Fibroblast of lung (primary cell): ENCODE results near the gene PLCH2. TPM values are rescaled to one million over a fixed set of nuclear protein-coding genes. Genes with fewer than 3 reads are reported as not detected.
A peak's percentile ranks its signal among the peaks of the same experiment; 100 is the strongest.

Source experiments
- DNase-seq, 2 donors: peaks; one replicate each; pipeline versions ENCODE4 v3.0.0 to v3.0.0-alpha.2; 2010; ENCODE audit warnings: low read depth in 2 of 2
- H2AFZ ChIP-seq: 2 replicates; pipeline ENCODE4 v1.5.1; 2012; ENCODE audit warnings: low read length, control low read depth, inconsistent platforms
- H3K27ac ChIP-seq: 2 replicates; pipeline ENCODE4 v1.5.1; 2011; ENCODE audit warnings: low read length, control low read depth; ENCODE audit not compliant: insufficient read depth
- H3K27me3 ChIP-seq: 2 replicates; pipeline ENCODE4 v1.5.1; 2011; ENCODE audit warnings: mild to moderate bottlenecking, low read length; ENCODE audit not compliant: control insufficient read depth, insufficient read depth
- H3K36me3 ChIP-seq: 2 replicates; pipeline ENCODE4 v1.5.1; 2011; ENCODE audit warnings: low read length; ENCODE audit not compliant: control insufficient read depth, insufficient read depth
- H3K4me1 ChIP-seq: 2 replicates; pipeline ENCODE4 v1.5.1; 2011; ENCODE audit warnings: low read length; ENCODE audit not compliant: control insufficient read depth, insufficient read depth; ENCODE audit errors: extremely low read depth
- H3K4me2 ChIP-seq: 2 replicates; pipeline ENCODE4 v1.5.1; 2011; ENCODE audit warnings: low read length, control low read depth; ENCODE audit not compliant: insufficient read depth; ENCODE audit errors: extremely low read depth
- H3K4me3 ChIP-seq, 4 experiments: fragments of 200-600 bp in 1 of 4; sonication (generic) in 1 of 4; replicated peaks in 1 of 4; 2 replicates each; pipeline ENCODE4 v1.5.1; 2011 to 2016; ENCODE audit warnings: low read length in 4 of 4, low read depth in 3 of 4, mild to moderate bottlenecking in 3 of 4, control low read depth in 2 of 4, inconsistent platforms in 1 of 4, mixed read lengths in 1 of 4; ENCODE audit not compliant: insufficient read depth in 1 of 4; ENCODE audit errors: control extremely low read depth in 1 of 4
- H3K79me2 ChIP-seq: 2 replicates; pipeline ENCODE4 v1.5.1; 2012; ENCODE audit warnings: mild to moderate bottlenecking, low read length, inconsistent platforms; ENCODE audit not compliant: control insufficient read depth, insufficient read depth
- H3K9ac ChIP-seq: 2 replicates; pipeline ENCODE4 v1.5.1; 2011; ENCODE audit warnings: mild to moderate bottlenecking, low read length, control low read depth; ENCODE audit not compliant: insufficient read depth
- H3K9me3 ChIP-seq: 2 replicates; pipeline ENCODE4 v1.5.1; 2012; ENCODE audit warnings: low read depth, low read length; ENCODE audit not compliant: control insufficient read depth, insufficient read depth
- H4K20me1 ChIP-seq: 2 replicates; pipeline ENCODE4 v1.5.1; 2011; ENCODE audit warnings: low read length; ENCODE audit not compliant: control insufficient read depth, insufficient read depth; ENCODE audit errors: extremely low read depth
- EZH2 ChIP-seq: IDR thresholded peaks from 2 replicates; pipeline ENCODE4 v1.5.1; 2012; ENCODE audit warnings: low read length, control low read depth, mild to moderate bottlenecking; ENCODE audit errors: missing control alignments
- polyA plus RNA-seq, 2 donors: library from polyadenylated mRNA; depleted of rRNA in 1 of 2; stranded (reverse) in 1 of 2; unstranded in 1 of 2; fragments of >200 nt; gene quantifications; 2 replicates each; pipeline ENCODE4 v1.2.1, GENCODE V29; 2011 to 2012; ENCODE audit warnings: missing spikeins in 1 of 2
- total RNA-seq: library from RNA; depleted of rRNA; stranded (reverse); fragments of >200 nt; gene quantifications from 2 replicates; pipeline ENCODE4 v1.2.1, GENCODE V29; 2014
- TF ChIP-seq, protein P1 (sequence below), 2 donors: IDR thresholded peaks in 1 of 2; conservative IDR thresholded peaks in 1 of 2; 1 replicate in 1 of 2; 2 replicates in 1 of 2; pipeline ENCODE4 v1.5.1; 2011 to 2012; ENCODE audit warnings: low read length in 2 of 2, control low read depth in 1 of 2, inconsistent platforms in 1 of 2, low read depth in 1 of 2, mild to moderate bottlenecking in 1 of 2

PLCH2 gene
- total and polyA plus RNA-seq, 2 donors (not counting 1 experiment from before 2014, with no cell fraction given): 0.02 to 0.17 TPM

DNA sequence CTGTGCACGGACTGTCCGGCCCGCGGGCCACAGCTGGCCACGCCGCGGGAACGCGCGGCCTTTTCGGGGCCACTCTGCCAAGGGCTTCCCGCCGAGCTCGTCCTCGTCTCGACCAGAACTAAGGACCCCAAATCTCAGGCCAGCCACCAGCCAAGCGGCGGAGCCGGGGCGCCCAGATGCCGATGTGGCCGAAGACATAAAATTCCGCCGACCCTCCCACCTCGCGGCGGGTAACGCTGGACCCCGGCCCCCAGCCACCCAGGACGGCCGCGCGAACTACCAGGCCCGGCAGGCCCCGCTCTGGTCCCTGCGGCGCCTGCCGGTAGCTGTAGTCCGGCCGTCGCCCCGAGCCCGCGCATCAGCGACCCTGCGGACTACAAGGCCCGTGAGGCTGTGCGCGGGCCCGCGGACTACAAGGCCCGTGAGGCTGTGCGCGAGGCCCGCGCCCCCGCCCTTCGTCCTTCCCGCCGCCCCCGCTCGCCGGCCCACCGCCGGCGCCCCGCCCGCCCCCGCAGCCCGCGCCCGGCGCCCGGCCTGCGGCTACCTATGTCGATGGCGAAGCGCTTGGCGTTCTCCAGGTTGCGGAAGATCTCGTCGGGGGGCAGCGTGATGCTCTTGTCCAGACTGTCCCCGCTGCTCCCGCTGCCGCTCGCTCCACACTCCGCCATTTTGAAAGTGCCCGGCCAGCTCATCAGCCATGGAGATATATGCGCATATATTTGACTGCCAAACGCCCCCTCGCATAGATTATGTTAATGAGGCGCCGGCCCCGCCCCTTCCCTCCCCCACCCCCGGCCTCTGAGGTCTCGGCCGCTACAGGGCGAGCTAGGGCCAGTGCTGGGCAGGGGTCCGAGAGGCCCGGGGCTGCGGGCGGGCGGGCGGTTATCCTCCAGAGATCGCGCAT, 50.1 kb downstream of the PLCH2 start, which contains the start of gene PANK4:
Gene PANK4, minus strand, starts transcription at position 677 of the 904 bp plus-strand sequence. Its CDS starts 9 bp downstream, at position 668.
- Histone ChIP-seq H3K9ac (peak within 1 kb of the TSS; percentile 81), H4K20me1 (no peaks in the 10 kb centered on the region), H3K9me3 (no peaks in the 10 kb centered on the region), H2AFZ (peak within 1 kb of the TSS; percentile 60), H3K27me3 (peaks cover 5% of the 10 kb centered on the region), H3K4me3 (peak within 1 kb of the TSS; percentile 77 to 97 (median 91)), H3K4me1 (peaks cover 20% of the 10 kb centered on the region), H3K79me2 (peaks cover 34% of the 10 kb centered on the region), H3K36me3 (peaks cover 2% of the 10 kb centered on the region), H3K27ac (peak within 1 kb of the TSS; percentile 74), H3K4me2 (peak within 1 kb of the TSS; percentile 87)
- DNase-seq: peak; percentile 94
- TF ChIP-seq, protein P1, sequence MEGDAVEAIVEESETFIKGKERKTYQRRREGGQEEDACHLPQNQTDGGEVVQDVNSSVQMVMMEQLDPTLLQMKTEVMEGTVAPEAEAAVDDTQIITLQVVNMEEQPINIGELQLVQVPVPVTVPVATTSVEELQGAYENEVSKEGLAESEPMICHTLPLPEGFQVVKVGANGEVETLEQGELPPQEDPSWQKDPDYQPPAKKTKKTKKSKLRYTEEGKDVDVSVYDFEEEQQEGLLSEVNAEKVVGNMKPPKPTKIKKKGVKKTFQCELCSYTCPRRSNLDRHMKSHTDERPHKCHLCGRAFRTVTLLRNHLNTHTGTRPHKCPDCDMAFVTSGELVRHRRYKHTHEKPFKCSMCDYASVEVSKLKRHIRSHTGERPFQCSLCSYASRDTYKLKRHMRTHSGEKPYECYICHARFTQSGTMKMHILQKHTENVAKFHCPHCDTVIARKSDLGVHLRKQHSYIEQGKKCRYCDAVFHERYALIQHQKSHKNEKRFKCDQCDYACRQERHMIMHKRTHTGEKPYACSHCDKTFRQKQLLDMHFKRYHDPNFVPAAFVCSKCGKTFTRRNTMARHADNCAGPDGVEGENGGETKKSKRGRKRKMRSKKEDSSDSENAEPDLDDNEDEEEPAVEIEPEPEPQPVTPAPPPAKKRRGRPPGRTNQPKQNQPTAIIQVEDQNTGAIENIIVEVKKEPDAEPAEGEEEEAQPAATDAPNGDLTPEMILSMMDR (conservative IDR thresholded peaks at IDR 0.05 in 1 of 2, IDR thresholded peaks at IDR 0.05 in 1 of 2; ENCODE audit: low read depth in 1 of 2, low read length in 2 of 2): peak in 1 of 2 donors; percentile 7
- no peak for TF ChIP-seq EZH2

DNA sequence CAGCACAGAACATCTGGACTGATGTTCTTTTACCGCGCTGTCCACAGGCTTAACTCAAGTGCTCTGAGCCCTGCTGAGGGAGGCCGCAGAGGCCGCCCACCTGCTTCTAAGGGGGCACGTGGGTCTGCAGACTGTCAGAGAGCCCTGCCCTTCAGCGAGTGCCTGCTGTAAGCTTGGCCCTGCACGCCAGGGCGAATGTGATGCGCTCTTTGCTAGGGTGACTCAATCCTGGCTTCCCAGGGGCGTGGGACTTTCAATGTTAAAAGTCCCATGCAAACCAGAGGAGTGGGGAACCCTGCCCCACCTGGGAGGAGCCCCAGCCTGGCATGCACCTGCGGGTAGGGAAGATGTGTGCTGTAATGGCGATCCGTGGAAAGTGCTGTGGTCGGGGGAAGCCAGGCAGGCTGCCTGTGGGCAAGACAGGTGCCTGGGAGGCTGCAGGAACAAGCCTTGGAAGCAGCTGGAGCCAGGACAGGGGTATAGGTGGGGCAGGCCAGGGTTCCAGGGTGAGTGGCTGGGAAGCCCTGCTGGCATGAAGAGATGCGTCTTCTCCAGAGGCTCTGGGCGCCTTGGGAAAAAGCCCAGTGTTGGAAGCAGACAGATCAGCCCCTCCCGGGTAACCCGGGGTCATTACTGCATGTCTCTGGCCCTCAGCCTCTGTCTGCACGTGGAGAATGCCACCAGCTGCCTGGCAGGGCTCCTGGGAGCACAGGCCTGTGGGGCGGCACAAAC, 50.9 kb downstream of the PLCH2 start:
- Histone ChIP-seq H4K20me1 (no peaks in the 10 kb centered on the region), H3K4me2 (peak overlapping the region; percentile 87), H3K27ac (no peak overlapping the region), H3K9me3 (no peaks in the 10 kb centered on the region), H2AFZ (peak overlapping the region; percentile 37), H3K9ac (no peak overlapping the region), H3K4me3 (peak overlapping the region; percentile 6 to 91 (median 25)), H3K4me1 (peaks cover 20% of the 10 kb centered on the region), H3K36me3 (peaks cover 2% of the 10 kb centered on the region), H3K27me3 (peaks cover 5% of the 10 kb centered on the region), H3K79me2 (peaks cover 34% of the 10 kb centered on the region)
- DNase-seq: peak; percentile 23 to 48
- no peak for TF ChIP-seq EZH2
- TF ChIP-seq, protein P1 (conservative IDR thresholded peaks at IDR 0.05 in 1 of 2, IDR thresholded peaks at IDR 0.05 in 1 of 2; ENCODE audit: low read depth in 1 of 2, low read length in 2 of 2): no peak

DNA sequence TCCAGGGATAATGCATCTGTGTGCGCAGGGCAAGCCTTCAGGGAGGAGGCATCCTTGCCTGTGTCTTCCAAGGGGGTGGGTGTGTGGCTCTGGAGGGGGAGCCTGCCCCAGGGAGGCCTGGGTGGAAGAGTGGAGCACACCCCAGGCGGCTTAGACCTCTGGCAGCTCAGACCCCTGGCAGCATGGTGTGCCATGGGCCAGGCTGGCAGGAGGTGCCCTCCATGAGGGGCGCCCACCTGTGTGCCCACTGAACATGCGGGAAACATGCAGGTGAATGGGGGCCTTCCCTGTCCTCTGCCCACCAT, 51.4 kb downstream of the PLCH2 start:
- Histone ChIP-seq H4K20me1 (no peaks in the 10 kb centered on the region), H3K27ac (no peak overlapping the region), H3K4me3 (no peak overlapping the region), H3K4me1 (peaks cover 20% of the 10 kb centered on the region), H3K4me2 (no peak overlapping the region), H2AFZ (no peak overlapping the region), H3K36me3 (peaks cover 2% of the 10 kb centered on the region), H3K79me2 (peaks cover 32% of the 10 kb centered on the region), H3K9ac (no peak overlapping the region), H3K27me3 (peaks cover 5% of the 10 kb centered on the region), H3K9me3 (no peaks in the 10 kb centered on the region)
- TF ChIP-seq, protein P1 (conservative IDR thresholded peaks at IDR 0.05 in 1 of 2, IDR thresholded peaks at IDR 0.05 in 1 of 2; ENCODE audit: low read depth in 1 of 2, low read length in 2 of 2): no peak
- TF ChIP-seq EZH2: no peak
- DNase-seq: no peak
